Measurements from ENCODE around the gene ZNF219.

Gene ZNF219

GRCh38 chr14:21098076-21098891, at the start of gene ZNF219:
Gene ZNF219, minus strand, starts transcription at chr14:21098655. Its CDS starts 5,064 bp downstream, at chr14:21093591.
- in situ Hi-C loops (cut with MboI; ENCODE audit: low pct_unique_long_range_greater_than_20kb, low sequenced_read_pairs), result no loop called here
- DNase-seq, result peak; percentile 40

- in situ Hi-C loops (cut with MboI; ENCODE audit: low pct_unique_long_range_greater_than_20kb, low sequenced_read_pairs), result no loop called here
- DNase-seq, result no peak
These were observed 47.0 kb upstream of the ZNF219 start for GRCh38 chr14:21145437-21145836.

GRCh38 chr14:21142357-21142756, 43.9 kb upstream of the ZNF219 start:
- in situ Hi-C loops (cut with MboI; ENCODE audit: low pct_unique_long_range_greater_than_20kb, low sequenced_read_pairs), result no loop called here
- no peak for DNase-seq

- DNase-seq, result no peak
- in situ Hi-C loops (cut with MboI; ENCODE audit: low pct_unique_long_range_greater_than_20kb, low sequenced_read_pairs), result no loop called here
These were observed 37.6 kb upstream of the ZNF219 start for GRCh38 chr14:21136024-21136423.

GRCh38 chr14:21133901-21134300, 35.4 kb upstream of the ZNF219 start:
- in situ Hi-C loops (cut with MboI; ENCODE audit: low pct_unique_long_range_greater_than_20kb, low sequenced_read_pairs), result no loop called here
- no peak for DNase-seq

- in situ Hi-C loops (cut with MboI; ENCODE audit: low pct_unique_long_range_greater_than_20kb, low sequenced_read_pairs), result no loop called here
- no peak for DNase-seq
These were observed 25.0 kb upstream of the ZNF219 start for GRCh38 chr14:21123429-21123828.

GRCh38 chr14:21121122-21121521, 22.7 kb upstream of the ZNF219 start:
- in situ Hi-C loops (cut with MboI; ENCODE audit: low pct_unique_long_range_greater_than_20kb, low sequenced_read_pairs), result no loop called here
- no peak for DNase-seq

- DNase-seq, result no peak
- in situ Hi-C loops (cut with MboI; ENCODE audit: low pct_unique_long_range_greater_than_20kb, low sequenced_read_pairs), result no loop called here
These were observed 22.2 kb upstream of the ZNF219 start for GRCh38 chr14:21120686-21121085.

GRCh38 chr14:21118933-21119332, 20.5 kb upstream of the ZNF219 start:
- in situ Hi-C loops (cut with MboI; ENCODE audit: low pct_unique_long_range_greater_than_20kb, low sequenced_read_pairs), result no loop called here
- no peak for DNase-seq

GRCh38 chr14:21113369-21113768, 14.9 kb upstream of the ZNF219 start:
- in situ Hi-C loops (cut with MboI; ENCODE audit: low pct_unique_long_range_greater_than_20kb, low sequenced_read_pairs), result no loop called here
- no peak for DNase-seq

GRCh38 chr14:21112255-21112654, 13.8 kb upstream of the ZNF219 start:
- in situ Hi-C loops (cut with MboI; ENCODE audit: low pct_unique_long_range_greater_than_20kb, low sequenced_read_pairs), result no loop called here
- DNase-seq, result no peak

GRCh38 chr14:21109377-21110138, 11.1 kb upstream of the ZNF219 start:
- DNase-seq, result no peak
- in situ Hi-C loops (cut with MboI; ENCODE audit: low pct_unique_long_range_greater_than_20kb, low sequenced_read_pairs), result no loop called here

GRCh38 chr14:21108791-21109190, 10.3 kb upstream of the ZNF219 start:
- no peak for DNase-seq
- in situ Hi-C loops (cut with MboI; ENCODE audit: low pct_unique_long_range_greater_than_20kb, low sequenced_read_pairs), result no loop called here

GRCh38 chr14:21107283-21107800, 8.9 kb upstream of the ZNF219 start:
- in situ Hi-C loops (cut with MboI; ENCODE audit: low pct_unique_long_range_greater_than_20kb, low sequenced_read_pairs), result no loop called here
- DNase-seq, result no peak

GRCh38 chr14:21106498-21107282, 8.2 kb upstream of the ZNF219 start:
- DNase-seq, result peak; percentile 87
- in situ Hi-C loops (cut with MboI; ENCODE audit: low pct_unique_long_range_greater_than_20kb, low sequenced_read_pairs), result no loop called here

- DNase-seq, result no peak
These were observed 7.7 kb upstream of the ZNF219 start for GRCh38 chr14:21106176-21106497.

GRCh38 chr14:21105095-21105494, 6.6 kb upstream of the ZNF219 start:
- in situ Hi-C loops (cut with MboI; ENCODE audit: low pct_unique_long_range_greater_than_20kb, low sequenced_read_pairs), result no loop called here
- no peak for DNase-seq

More at GRCh38 chr14:21106176-21106497, 7.7 kb upstream of the ZNF219 start:
- in situ Hi-C loops (cut with MboI; ENCODE audit: low pct_unique_long_range_greater_than_20kb, low sequenced_read_pairs), result no loop called here

- in situ Hi-C loops (cut with MboI; ENCODE audit: low pct_unique_long_range_greater_than_20kb, low sequenced_read_pairs), result no loop called here
- peak; percentile 74 for DNase-seq
These were observed 6.1 kb upstream of the ZNF219 start for GRCh38 chr14:21104448-21105060.
